SHP77 treated with DMSO at 0.1 percent for 48 hours (cell line): ENCODE measurements around the gene EXOSC1.
"Not testable (repeated sequence)": the region's sequence is repeated elsewhere in the genome, so short reads cannot be mapped to it uniquely, and the experiment has no call there.

ENCODE experiments used
- DNase-seq: peaks from one replicate; lab custom pipeline; 2025; lab: John Stamatoyannopoulos, UW

Gene EXOSC1

DNA sequence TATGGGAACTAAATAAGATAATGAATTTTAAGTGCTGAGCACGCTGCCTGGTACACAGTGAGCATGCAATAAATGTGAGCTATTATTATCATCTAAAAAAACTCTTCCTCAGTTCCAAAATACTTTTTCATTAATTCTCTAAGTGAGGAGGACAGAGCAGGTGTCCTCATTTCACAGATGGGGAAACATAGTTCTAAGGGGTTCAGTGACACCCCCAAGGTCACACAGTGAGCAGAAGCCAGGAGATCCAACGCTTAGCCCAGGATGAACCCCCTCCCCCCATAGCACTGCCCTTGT is 37.9 kb downstream of the EXOSC1 start:
- no peak for DNase-seq

DNA sequence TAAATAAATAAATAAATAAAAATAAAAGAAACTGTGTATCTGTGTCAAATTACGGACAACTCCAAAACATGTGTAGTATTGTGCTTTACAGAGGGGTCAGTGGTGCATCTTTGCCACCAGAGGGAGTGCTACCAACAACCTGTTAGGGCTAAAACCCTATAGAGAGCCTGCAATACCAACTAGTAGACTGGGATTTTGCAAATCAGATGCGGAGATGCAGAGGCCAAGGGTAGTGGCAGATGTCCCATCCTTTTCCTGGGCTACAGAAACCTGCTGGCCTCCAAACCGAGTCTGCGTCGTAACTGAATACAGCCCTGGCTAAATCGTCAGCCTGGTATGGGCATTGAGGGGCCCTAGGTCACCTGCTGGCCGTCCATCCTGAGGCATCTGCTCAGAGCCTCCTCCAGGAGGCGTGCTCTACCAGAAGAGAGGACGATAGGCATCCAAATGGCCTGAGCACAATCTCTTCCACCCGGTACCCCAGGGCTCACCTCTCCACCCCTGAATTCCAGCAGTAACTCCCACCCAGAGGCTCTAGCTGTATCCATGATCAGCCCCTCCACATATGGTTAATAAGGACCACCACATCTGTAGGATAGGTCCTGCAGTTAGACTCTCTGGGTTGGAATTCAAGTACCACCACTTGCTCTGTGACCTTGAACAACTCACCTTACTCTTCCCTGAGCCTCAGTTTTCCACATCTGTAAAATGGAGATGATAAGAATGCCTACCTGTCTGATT is 38.4 kb downstream of the EXOSC1 start:
- DNase-seq, result peak; percentile 76

DNA sequence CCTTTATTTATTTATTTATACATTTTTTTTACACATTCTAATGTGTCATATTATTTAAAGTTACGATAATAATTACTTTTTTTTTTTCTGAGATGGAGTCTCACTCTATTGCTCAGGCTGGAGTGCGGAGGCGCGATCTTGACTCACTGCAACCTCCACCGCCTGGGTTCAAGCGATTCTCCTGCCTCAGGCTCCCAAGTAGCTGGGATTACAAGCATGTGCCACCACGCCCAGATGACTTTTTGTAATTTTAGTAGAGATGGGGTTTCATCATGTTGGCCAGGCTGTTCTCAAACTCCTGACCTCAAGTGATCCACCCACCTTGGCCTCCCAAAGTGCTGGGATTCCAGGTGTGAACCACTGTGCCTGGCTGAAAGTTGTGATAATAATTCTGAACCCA is 39.3 kb downstream of the EXOSC1 start:
- not testable (repeated sequence) for DNase-seq

DNA sequence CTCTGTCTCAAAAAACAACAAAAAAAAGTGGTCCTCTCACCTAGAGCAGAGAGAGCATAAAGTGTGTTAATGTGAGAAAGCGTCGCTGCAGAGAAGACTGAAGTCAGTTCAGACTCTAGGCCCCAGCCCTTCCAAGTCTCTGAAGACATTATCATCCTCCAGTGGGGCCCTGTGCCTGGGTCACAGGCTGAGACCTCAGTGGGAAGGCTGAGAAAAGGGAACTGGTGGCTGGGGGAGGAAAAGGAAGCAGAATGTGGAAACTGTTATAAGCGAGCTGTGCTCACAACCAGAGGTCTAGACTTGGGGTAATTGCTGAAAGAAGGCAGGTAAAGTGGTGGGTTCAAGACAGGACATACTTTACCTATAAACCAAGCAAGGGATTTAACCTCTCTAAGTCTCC is 39.7 kb downstream of the EXOSC1 start:
- DNase-seq, result no peak

DNA sequence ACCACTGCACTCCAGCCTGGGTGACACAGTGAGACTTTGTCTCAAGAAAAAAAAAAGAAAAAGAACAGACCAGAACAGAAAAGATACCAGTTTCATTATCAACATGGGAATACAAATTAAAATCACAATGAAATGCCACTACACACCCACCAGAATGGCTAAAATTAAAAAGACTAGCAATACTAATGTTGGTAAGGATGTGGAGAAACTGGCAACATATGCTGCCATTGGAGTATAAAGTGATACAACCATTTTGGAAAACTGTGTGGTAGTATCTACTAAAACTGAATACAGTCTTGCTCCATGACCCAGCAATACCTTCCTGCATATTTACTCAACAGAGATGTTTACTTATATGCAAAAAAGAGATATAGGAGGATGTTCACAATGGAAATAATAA is 41.8 kb downstream of the EXOSC1 start:
- no peak for DNase-seq

DNA sequence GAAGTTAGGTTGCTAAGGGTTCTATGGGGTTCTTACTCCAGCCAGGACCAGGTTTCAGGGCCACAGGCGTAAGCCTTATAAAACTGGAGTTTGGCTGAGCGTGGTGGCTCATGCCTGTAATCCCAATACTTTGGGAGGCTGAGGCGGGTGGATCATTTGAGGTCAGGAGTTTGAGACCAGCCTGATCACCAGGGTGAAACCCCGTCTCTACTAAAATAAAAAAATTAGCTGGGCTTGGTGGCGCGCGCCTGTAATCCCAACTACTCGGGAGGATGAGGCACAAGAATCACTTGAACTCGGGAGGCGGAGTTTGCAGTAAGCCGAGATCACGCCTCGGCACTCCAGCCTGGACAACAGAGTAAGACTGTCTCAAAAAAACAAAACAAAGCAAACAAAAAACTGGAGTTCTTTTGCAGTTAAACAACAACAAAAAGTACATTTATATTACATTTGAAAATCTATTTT is 44.3 kb downstream of the EXOSC1 start:
- DNase-seq, result no peak

DNA sequence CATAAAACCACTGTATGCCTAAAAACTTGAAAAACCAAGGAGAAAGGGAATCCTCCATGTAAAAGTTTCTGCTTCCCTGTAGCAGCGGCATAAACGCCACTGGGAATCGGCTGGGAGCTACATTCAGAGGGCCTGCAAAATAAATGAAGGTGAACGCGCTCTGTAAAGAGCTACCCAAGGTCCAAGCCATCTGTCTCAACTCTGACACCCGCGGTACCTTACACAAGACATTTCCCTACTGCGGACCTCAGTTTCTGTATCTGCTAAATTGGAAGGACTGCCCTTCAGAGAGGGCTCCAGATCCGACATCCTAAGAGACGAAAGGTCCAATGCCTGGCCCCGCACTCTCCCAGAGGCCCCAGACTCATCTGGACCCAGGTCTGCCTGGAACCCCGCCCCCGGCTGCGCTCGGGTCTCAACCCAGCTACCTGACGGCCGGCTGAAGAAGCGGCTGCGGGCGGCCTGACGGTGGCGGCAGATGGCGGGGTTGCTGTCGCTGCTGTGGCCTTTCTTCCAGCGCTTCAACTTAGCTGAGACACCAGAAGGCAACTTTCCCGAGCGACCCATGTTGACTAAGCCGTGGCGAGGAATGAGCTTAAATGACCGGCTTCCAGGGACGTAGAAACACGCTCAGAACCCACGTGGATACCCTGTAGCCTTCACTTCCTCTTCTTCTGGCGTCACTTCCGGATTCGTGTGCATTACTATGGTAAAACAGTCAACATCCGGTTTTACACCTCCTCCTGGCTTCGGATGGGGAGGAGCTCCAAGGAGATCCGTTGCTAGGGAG is 44.9 kb downstream of the EXOSC1 start, which contains the start of gene RRP12:
RRP12 (minus strand) TSS at position 676 of the 790 bp plus-strand sequence; CDS start at position 567, 109 bp downstream.
- DNase-seq, result peak; percentile 93

DNA sequence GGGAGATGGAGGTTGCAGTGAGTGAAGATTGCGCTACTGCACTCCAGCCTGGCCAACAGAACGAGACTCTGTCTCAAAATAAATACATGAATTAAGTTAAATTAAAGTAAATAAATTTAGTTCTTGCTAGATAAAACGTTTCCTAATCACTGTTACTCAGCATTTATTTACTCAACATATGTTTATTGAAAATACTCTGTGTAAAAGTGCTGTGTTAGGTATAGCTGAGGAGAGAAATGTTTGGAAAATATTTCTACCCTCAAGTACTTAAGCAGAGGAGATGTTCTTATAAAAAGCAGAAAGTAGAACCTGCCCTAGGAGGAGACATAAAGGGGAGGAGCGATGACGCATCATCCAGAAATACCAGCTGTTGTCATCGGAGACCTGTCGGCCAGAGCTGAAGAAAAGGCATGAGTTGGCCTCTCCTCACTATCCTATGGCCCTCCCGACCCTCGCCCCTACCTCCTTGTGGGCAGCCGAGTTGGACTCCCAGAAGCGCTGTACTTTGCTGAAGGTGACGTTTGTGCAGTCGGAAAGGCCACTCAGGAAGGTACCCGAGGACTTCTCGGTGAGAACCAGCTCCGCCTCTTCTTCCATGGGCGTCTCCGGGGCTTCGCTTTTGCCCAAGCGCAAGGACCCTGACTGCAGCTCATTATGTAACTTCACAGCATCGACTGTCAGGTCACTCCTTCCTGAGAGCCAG is 45.8 kb downstream of the EXOSC1 start:
- DNase-seq, result peak; percentile 46

DNA sequence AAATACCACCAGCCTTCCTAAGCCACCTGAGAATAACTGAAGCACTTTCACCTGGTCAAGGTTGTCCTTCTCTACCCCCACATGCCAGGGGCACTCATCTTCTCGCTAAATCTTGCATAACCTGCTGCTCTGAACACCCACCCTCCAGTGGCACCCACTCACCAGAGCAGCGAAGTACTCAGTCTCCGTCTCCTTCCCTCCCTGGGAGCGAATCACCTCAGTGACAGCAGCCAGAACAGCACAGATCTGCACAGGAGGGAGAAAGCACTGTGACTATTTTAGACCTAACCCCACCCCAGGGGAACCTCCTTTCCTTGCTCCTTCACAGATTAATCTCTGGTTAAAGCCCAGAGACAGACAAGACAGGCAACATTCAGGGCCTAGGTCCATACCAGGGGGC is 49.8 kb downstream of the EXOSC1 start:
- DNase-seq, result no peak

DNA sequence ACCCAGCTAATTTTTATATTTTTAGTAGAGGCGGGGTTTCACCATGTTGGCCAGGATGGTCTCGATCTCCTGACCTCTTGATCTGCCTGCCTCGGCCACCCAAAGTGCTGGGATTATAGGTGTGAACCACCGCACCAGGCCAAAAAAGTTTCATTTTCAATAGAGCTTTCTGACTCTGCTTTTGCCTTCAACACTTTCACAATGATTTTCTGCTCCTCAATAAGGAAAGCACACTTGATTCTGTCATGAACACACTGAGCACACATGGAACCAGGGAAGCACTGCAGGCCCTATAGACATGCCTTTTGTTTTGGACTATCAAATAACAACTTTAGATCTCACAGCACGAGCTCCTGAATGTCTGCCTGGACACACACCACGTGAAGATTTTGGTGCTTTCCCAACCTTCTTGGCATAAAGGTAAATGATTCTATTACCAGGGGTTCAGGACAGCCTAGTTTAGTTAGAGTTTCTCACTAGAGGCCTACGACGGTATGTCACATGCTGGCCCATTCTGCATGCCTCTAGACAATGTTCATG is 52.7 kb downstream of the EXOSC1 start:
- DNase-seq, result no peak

DNA sequence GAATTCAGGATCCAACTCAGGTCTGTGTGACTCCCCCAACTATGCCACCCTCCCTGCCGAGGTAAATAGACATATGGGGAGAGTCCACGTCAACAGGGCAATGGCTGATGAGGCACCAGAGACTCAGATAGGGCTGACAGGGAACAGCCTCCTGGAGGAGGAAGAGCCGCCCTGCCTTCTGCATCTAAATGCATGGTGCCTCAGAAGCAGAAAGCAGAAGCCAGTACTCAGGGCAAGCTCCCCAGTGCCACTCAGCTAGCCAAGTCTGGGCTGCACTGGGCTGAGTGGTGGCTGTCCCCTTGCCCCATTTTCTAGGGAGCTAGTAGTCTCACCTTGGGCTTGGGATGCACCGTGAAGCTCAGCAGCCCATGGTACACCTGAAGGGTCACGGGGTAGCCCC is 55.7 kb downstream of the EXOSC1 start:
- no peak for DNase-seq

DNA sequence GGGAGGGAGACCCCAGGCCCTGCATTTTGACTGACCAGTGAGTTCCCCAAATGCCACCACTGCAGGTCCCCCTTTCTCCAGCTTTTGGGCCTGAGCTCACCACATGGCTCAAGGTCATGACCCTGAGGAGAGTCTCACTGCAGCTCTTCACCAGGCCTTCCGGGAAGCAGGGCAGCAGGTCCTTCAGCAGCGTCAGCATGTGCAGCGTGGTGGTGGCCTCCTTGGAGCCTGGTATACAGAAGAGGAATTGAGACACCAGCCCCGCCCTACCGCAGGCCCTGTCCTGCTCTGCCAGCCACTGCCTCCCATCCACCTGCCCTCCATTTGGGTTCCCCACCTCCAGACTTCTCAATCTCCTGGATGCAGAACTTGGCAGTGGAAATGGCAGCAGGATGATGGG is 57.7 kb downstream of the EXOSC1 start:
- DNase-seq, result no peak
